Uterus (tissue), 2 donors: ENCODE measurements around the gene PCLO.

ENCODE experiments used
- POLR2A ChIP-seq, 2 donors: fragments of 450-650 bp; IDR thresholded peaks; one replicate each; pipeline ENCODE4 v1.6.1; 2016; ENCODE audit warnings: antibody characterized with exemption in 2 of 2, mild to moderate bottlenecking in 1 of 2, moderate library complexity in 1 of 2
- TF ChIP-seq, protein P1 (sequence below), 4 experiments: fragments of 200-600 bp in 2 of 4; fragments of 450-650 bp in 2 of 4; sonication (generic) in 2 of 4; IDR thresholded peaks; one replicate each; pipeline ENCODE4 v1.5.1; 2016 to 2019; ENCODE audit warnings: antibody characterized with exemption in 4 of 4, mild to moderate bottlenecking in 2 of 4, moderate library complexity in 1 of 4

DNA sequence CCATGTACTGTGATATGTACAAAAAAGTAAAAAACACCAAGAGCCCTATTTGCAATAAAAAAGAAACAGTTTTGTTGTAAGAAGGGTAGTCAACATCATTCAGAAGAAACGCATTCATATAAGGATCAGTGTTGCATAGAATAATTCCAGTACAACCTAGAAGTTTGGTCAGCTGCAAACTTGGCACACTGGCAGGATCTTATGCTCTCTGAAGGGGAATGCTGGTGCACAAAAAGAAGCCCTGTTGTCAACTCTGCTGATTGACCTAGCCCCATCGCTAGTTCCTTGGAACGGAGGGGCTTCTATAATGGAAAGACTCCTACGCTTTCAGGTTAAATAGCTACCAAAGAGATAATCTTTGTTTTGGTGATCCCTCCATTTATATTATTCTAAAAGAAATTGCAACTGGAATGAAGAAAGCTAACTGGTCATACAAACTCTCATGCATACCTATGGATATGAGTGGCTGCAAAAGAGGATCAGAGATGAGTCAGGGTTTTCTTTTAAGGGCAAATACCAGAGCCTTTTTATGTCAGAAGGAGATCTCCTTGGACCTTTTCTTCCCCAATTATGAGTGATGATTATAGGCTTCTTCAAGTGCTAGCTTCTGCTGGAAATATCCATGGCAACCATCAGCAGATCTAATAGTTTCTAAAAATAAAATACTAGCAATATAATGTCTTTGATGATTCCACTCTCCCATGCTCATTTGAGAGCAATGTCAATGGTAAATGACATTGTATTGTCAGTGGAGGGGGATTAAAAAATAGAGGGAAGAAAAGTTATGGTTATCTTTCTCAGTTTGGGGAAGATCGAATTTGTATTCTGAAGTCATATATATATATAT is 406.8 kb downstream of the PCLO start:
- TF ChIP-seq, protein P1, sequence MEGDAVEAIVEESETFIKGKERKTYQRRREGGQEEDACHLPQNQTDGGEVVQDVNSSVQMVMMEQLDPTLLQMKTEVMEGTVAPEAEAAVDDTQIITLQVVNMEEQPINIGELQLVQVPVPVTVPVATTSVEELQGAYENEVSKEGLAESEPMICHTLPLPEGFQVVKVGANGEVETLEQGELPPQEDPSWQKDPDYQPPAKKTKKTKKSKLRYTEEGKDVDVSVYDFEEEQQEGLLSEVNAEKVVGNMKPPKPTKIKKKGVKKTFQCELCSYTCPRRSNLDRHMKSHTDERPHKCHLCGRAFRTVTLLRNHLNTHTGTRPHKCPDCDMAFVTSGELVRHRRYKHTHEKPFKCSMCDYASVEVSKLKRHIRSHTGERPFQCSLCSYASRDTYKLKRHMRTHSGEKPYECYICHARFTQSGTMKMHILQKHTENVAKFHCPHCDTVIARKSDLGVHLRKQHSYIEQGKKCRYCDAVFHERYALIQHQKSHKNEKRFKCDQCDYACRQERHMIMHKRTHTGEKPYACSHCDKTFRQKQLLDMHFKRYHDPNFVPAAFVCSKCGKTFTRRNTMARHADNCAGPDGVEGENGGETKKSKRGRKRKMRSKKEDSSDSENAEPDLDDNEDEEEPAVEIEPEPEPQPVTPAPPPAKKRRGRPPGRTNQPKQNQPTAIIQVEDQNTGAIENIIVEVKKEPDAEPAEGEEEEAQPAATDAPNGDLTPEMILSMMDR (IDR thresholded peaks at IDR 0.05), result no peak
- TF ChIP-seq POLR2A (IDR thresholded peaks at IDR 0.05), result no peak
